B cell (primary cell): Measurements from ENCODE around the gene DNAJB6. TPM values are rescaled to one million over a fixed set of nuclear protein-coding genes. Genes with fewer than 3 reads are reported as not detected.

ENCODE experiments used
- ATAC-seq: fragments of 200-7000 bp; cut with Tn5 transposase; one replicate; pipeline ENCODE4 v1.10.0; 2021; ENCODE audit warnings: low read depth, mild to moderate bottlenecking, moderate number of reproducible peaks, moderate library complexity
- CTCF ChIA-PET: fragments of 350-600 bp; sonication (Branson Sonifier 250); formaldehyde crosslinking; loops from one replicate; lab custom pipeline; 2021; ENCODE audit warnings: antibody characterized with exemption, inconsistent platforms; lab: Charles Lee
- POLR2A ChIA-PET: fragments of 350-600 bp; sonication (Branson Sonifier 250); formaldehyde crosslinking; loops from one replicate; lab custom pipeline; 2021; ENCODE audit warnings: antibody characterized with exemption; lab: Charles Lee
- DNase-seq: peaks from one replicate; pipeline ENCODE4 v3.0.0; 2013
- H2AFZ ChIP-seq: 2 replicates; pipeline ENCODE4 v1.6.1; 2012; ENCODE audit warnings: mild to moderate bottlenecking, low read depth, low read length; ENCODE audit not compliant: insufficient read depth, poor library complexity, severe bottlenecking
- H3K27ac ChIP-seq, 2 donors: 1 replicate in 1 of 2; 2 replicates in 1 of 2; pipeline ENCODE4 v1.5.1; 2012 to 2013; ENCODE audit warnings: low read length in 2 of 2, mild to moderate bottlenecking in 2 of 2, moderate library complexity in 1 of 2
- H3K27me3 ChIP-seq, 4 experiments: fragments of 200-600 bp in 1 of 4; sonication (generic) in 1 of 4; replicated peaks in 1 of 4; 1 replicate in 2 of 4; 2 replicates in 2 of 4; pipeline versions ENCODE4 v1.6.1 to v1.7.0; 2013 to 2016; ENCODE audit warnings: low read length in 3 of 4, mild to moderate bottlenecking in 2 of 4, mixed read lengths in 1 of 4, moderate library complexity in 1 of 4; ENCODE audit not compliant: insufficient read depth in 4 of 4, control insufficient read depth in 3 of 4; ENCODE audit errors: control extremely low read depth in 1 of 4
- H3K36me3 ChIP-seq, 2 experiments: replicated peaks in 1 of 2; 1 replicate in 1 of 2; 2 replicates in 1 of 2; pipeline versions ENCODE4 v1.6.1 to v1.7.1; 2013; ENCODE audit warnings: low read length in 1 of 2; ENCODE audit not compliant: insufficient read depth in 2 of 2, control insufficient read depth in 1 of 2; ENCODE audit errors: control extremely low read depth in 1 of 2, extremely low read depth in 1 of 2
- H3K4me1 ChIP-seq, 2 donors: fragments of 200-600 bp in 1 of 2; sonication (generic) in 1 of 2; 1 replicate in 1 of 2; 2 replicates in 1 of 2; pipeline versions ENCODE4 v1.5.1 to v1.6.1; 2013 to 2017; ENCODE audit warnings: low read length in 2 of 2; ENCODE audit not compliant: control insufficient read depth in 2 of 2, insufficient read depth in 2 of 2
- H3K4me2 ChIP-seq: replicated peaks from 2 replicates; pipeline ENCODE3; 2012; ENCODE audit warnings: mild to moderate bottlenecking, low read depth, low read length; ENCODE audit not compliant: poor library complexity, severe bottlenecking
- H3K4me3 ChIP-seq, 5 experiments: fragments of 200-600 bp in 1 of 5; sonication (generic) in 1 of 5; 1 replicate in 3 of 5; 2 replicates in 2 of 5; pipeline versions ENCODE4 v1.5.1 to v1.7.0; 2011 to 2016; ENCODE audit warnings: low read length in 4 of 5, mild to moderate bottlenecking in 4 of 5, low read depth in 2 of 5, control low read depth in 1 of 5, moderate library complexity in 1 of 5; ENCODE audit not compliant: insufficient read depth in 1 of 5; ENCODE audit errors: control extremely low read depth in 1 of 5, extremely low read depth in 1 of 5
- H3K79me2 ChIP-seq: fragments of 200-600 bp; sonication (generic); one replicate; pipeline ENCODE4 v1.6.0; 2016; ENCODE audit warnings: low read length; ENCODE audit not compliant: control insufficient read depth, insufficient read depth
- H3K9ac ChIP-seq: fragments of 200-600 bp; sonication (generic); 2 replicates; pipeline ENCODE4 v1.6.1; 2017; ENCODE audit warnings: mild to moderate bottlenecking, low read length, moderate library complexity
- H3K9me3 ChIP-seq, 3 donors: one replicate each; pipeline versions ENCODE4 v1.6.1 to v1.7.1; 2013; ENCODE audit warnings: low read length in 2 of 3; ENCODE audit not compliant: control insufficient read depth in 2 of 3, insufficient read depth in 1 of 3; ENCODE audit errors: control extremely low read depth in 1 of 3
- H4K20me1 ChIP-seq: 2 replicates; pipeline ENCODE4 v1.6.0; 2012; ENCODE audit warnings: mild to moderate bottlenecking, low read length; ENCODE audit not compliant: insufficient read depth, control insufficient read depth, poor library complexity, severe bottlenecking
- H3K27ac Mint-ChIP-seq: one replicate; pipeline ENCODE4 v1.8.0; 2021; ENCODE audit warnings: mixed read lengths
- H3K27me3 Mint-ChIP-seq: one replicate; pipeline ENCODE4 v1.8.0; 2021; ENCODE audit warnings: mixed read lengths
- H3K4me1 Mint-ChIP-seq: one replicate; pipeline ENCODE4 v1.8.0; 2021; ENCODE audit warnings: mixed read lengths
- H3K4me3 Mint-ChIP-seq: one replicate; pipeline ENCODE4 v1.8.0; 2021; ENCODE audit warnings: mixed read lengths
- H3K9me3 Mint-ChIP-seq: one replicate; pipeline ENCODE4 v1.8.0; 2022; ENCODE audit warnings: mixed read lengths; ENCODE audit not compliant: insufficient read depth
- EZH2 ChIP-seq: IDR thresholded peaks from 2 replicates; pipeline ENCODE4 v1.6.1; 2012; ENCODE audit warnings: borderline replicate concordance, low read depth, mild to moderate bottlenecking, moderate library complexity, low read length; ENCODE audit not compliant: insufficient read depth, poor library complexity, severe bottlenecking
- WGBS: methylation state at CpG from one replicate; pipeline ENCODE4 v1.1.5; 2013; ENCODE audit warnings: missing lambda C conversion rate; ENCODE audit not compliant: insufficient coverage; 5-methylcytosine and 5-hydroxymethylcytosine counted together
- intact Hi-C: fragments of 100-400 bp; cut with micrococcal nuclease; formaldehyde crosslinking; loops from one replicate; pipeline ENCODE4 v1.10.0; 2022
- polyA plus RNA-seq: library from polyadenylated mRNA; depleted of rRNA; stranded (reverse); fragments of >200 nt; gene quantifications from 2 replicates; pipeline ENCODE4 v1.2.3, GENCODE V29; 2012
- total RNA-seq, 2 donors: library from RNA; stranded (reverse); fragments of 120-200 nt in 1 of 2; gene quantifications; 1 replicate in 1 of 2; 2 replicates in 1 of 2; pipeline versions ENCODE4 v1.2.3 to v1.2.4, GENCODE V29; 2013 to 2022
- TF ChIP-seq, protein P1 (sequence below): fragments of 200-600 bp; IDR thresholded peaks from one replicate; pipeline ENCODE4 v1.8.0; 2022; ENCODE audit warnings: antibody characterized with exemption, mild to moderate bottlenecking

Gene DNAJB6
- total and polyA plus RNA-seq, 2 donors (not counting 1 experiment from before 2014, with no cell fraction given): 22.4 to 116 TPM

- TF ChIP-seq, protein P1, sequence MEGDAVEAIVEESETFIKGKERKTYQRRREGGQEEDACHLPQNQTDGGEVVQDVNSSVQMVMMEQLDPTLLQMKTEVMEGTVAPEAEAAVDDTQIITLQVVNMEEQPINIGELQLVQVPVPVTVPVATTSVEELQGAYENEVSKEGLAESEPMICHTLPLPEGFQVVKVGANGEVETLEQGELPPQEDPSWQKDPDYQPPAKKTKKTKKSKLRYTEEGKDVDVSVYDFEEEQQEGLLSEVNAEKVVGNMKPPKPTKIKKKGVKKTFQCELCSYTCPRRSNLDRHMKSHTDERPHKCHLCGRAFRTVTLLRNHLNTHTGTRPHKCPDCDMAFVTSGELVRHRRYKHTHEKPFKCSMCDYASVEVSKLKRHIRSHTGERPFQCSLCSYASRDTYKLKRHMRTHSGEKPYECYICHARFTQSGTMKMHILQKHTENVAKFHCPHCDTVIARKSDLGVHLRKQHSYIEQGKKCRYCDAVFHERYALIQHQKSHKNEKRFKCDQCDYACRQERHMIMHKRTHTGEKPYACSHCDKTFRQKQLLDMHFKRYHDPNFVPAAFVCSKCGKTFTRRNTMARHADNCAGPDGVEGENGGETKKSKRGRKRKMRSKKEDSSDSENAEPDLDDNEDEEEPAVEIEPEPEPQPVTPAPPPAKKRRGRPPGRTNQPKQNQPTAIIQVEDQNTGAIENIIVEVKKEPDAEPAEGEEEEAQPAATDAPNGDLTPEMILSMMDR: no peak
- TF ChIP-seq EZH2: no peak
- Histone ChIP-seq H2AFZ (no peak overlapping the region), H4K20me1 (no peaks in the 10 kb centered on the region), H3K9me3 (peaks cover 0 to 3% (median 0%) of the 10 kb centered on the region in 3 donors), H3K4me3 (no peak overlapping the region), H3K36me3 (no peaks in the 10 kb centered on the region), H3K79me2 (no peaks in the 10 kb centered on the region), H3K9ac (no peak overlapping the region), H3K4me1 (no peaks in the 10 kb centered on the region), H3K27me3 (no peaks in the 10 kb centered on the region), H3K4me2 (no peak overlapping the region), H3K27ac (no peak overlapping the region)
- Mint-ChIP-seq H3K27me3 (peaks cover 4% of the 10 kb centered on the region), H3K4me1 (no peaks in the 10 kb centered on the region), H3K4me3 (no peak overlapping the region), H3K9me3 (no peaks in the 10 kb centered on the region), H3K27ac (no peak overlapping the region)
- DNase-seq: no peak
- ChIA-PET POLR2A (no interaction called here), CTCF (no interaction called here)
- ATAC-seq: no peak
- intact Hi-C loops: no loop called here
- WGBS: 88% methylated on average over 8 of the region's 12 CpGs
Observed at GRCh38 chr7:157294773-157295172, 42.0 kb upstream of the DNAJB6 start.

DNA sequence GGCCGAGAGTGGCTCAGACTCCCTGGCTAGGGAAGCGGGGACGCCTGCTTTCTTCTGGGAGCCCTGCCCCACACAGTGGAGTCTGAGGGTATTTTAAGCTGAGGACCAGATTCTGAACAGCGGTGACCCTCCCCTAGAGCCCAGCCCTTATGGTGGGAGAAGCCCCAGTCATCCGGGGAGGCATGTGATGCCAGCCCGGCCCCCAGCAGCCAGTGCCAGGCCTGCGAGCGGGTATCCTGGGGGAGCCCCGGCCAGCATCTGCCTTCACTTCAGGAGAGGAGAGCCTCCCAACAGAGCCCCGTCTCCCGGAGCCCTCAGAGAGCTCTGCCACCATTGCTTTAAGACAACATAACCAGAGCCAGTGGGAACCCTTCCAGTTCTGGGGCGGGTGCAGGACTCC lies 41.5 kb upstream of the DNAJB6 start:
- ChIA-PET CTCF (no interaction called here), POLR2A (no interaction called here)
- Mint-ChIP-seq H3K9me3 (no peaks in the 10 kb centered on the region), H3K27me3 (peaks cover 4% of the 10 kb centered on the region), H3K4me1 (no peaks in the 10 kb centered on the region), H3K27ac (no peak overlapping the region), H3K4me3 (no peak overlapping the region)
- intact Hi-C loops: no loop called here
- H2AFZ ChIP-seq: no peak overlapping the region
- H3K4me3 ChIP-seq: no peak overlapping the region
- TF ChIP-seq, protein P1: no peak
- TF ChIP-seq EZH2: no peak
- H3K9ac ChIP-seq: no peak overlapping the region
- no peaks in the 10 kb centered on the region for H3K4me1 ChIP-seq
- DNase-seq: no peak
- no peak overlapping the region for H3K27ac ChIP-seq
- no peaks in the 10 kb centered on the region for H3K79me2 ChIP-seq
- H4K20me1 ChIP-seq: no peaks in the 10 kb centered on the region
- no peak overlapping the region for H3K4me2 ChIP-seq
- peaks cover 0 to 3% (median 0%) of the 10 kb centered on the region in 3 donors for H3K9me3 ChIP-seq
- 87% methylated on average over 12 of the region's 12 CpGs for WGBS
- no peaks in the 10 kb centered on the region for H3K36me3 ChIP-seq
- no peak for ATAC-seq
- H3K27me3 ChIP-seq: no peaks in the 10 kb centered on the region
